Measurements from ENCODE around the gene DAP. TPM values are rescaled to one million over a fixed set of nuclear protein-coding genes. Genes with fewer than 3 reads are reported as not detected.

DAP gene
- total RNA-seq, 2 donors from 2014 or later: 34.6 to 65.8 TPM

DNA sequence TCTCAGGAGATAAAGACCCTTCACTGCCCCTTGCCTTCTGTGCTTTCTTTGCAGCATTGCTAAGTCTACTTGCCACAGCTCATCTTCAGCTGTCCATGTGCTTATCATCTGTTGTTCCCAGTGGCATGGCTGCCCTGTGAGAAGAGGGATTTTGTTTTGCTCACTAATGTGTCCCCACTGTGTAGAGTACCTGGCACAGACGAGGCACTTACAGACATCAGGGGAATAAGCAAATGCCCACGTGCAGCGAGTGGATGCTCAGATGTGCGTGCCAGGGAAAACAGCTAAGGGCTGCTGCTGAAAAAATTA, 31.0 kb downstream of the DAP start:
- TF ChIP-seq, protein P1, sequence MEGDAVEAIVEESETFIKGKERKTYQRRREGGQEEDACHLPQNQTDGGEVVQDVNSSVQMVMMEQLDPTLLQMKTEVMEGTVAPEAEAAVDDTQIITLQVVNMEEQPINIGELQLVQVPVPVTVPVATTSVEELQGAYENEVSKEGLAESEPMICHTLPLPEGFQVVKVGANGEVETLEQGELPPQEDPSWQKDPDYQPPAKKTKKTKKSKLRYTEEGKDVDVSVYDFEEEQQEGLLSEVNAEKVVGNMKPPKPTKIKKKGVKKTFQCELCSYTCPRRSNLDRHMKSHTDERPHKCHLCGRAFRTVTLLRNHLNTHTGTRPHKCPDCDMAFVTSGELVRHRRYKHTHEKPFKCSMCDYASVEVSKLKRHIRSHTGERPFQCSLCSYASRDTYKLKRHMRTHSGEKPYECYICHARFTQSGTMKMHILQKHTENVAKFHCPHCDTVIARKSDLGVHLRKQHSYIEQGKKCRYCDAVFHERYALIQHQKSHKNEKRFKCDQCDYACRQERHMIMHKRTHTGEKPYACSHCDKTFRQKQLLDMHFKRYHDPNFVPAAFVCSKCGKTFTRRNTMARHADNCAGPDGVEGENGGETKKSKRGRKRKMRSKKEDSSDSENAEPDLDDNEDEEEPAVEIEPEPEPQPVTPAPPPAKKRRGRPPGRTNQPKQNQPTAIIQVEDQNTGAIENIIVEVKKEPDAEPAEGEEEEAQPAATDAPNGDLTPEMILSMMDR (IDR thresholded peaks at IDR 0.05): no peak
- H3K36me3 ChIP-seq: no peaks in the 10 kb centered on the region
- no peaks in the 10 kb centered on the region for H3K27me3 ChIP-seq
- DNase-seq (ENCODE audit: low spot score): no peak
- no peaks in the 10 kb centered on the region for H3K9me3 ChIP-seq
- no peak overlapping the region for H3K27ac ChIP-seq
- H3K4me1 ChIP-seq: peaks cover 0 to 32% of the 10 kb centered on the region in 2 donors
- no peak overlapping the region for H3K4me3 ChIP-seq

DNA sequence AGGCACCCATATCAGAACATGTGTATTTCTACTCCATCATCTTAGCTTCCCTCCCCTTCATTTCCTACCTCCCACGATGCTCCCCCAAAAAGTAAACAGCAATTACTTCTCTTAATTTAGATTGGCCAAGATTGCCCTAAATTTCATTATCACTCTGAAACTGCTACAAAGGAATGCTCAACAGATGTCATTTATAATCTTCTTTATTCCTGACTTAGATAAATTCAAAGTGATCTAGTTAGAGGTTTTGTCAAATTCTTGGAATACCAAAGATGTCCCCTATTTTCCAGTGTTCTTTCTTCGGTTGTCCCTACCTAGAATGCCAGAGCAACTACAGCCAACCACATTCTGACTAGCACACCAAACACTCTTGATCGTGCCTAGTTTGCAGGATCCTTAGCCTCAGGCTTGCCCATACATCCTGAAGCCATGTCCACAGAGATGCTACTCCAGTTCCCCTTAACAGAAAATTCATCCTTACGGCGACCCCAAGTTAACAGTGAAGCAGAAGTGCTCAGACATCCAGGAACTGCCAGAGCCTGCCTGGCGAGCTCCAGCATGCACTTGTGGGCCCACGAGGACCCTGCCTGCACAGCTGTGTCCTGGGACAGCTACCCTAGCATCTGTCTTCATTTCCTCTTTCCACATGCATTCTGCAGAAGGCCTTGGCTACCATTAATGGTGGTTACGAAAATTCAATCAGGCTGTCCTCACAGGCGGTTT, 31.6 kb downstream of the DAP start:
- TF ChIP-seq, protein P1 (IDR thresholded peaks at IDR 0.05): no peak
- DNase-seq (ENCODE audit: low spot score): no peak
- Histone ChIP-seq H3K36me3 (no peaks in the 10 kb centered on the region), H3K27ac (no peak overlapping the region), H3K9me3 (no peaks in the 10 kb centered on the region), H3K4me1 (peaks cover 0 to 37% of the 10 kb centered on the region in 2 donors), H3K27me3 (no peaks in the 10 kb centered on the region), H3K4me3 (no peak overlapping the region)

DNA sequence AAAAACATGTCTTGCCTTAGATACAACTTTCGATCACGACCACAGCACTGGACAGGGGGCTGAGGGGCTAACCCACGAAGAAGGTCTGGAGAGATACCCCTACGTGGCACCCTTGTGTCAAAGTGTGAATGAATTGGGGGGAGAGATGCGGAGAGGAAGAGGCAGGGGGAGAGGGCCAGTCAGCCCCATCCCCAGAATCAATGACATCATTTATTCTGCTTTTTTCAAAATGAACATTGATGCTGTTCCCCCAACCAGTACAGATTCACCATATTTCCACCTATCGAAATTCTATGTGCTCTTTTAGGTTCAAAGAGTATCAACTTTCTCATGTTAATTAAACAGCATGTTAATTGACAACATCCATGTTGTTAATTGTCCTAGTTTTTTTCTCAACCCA, 32.4 kb downstream of the DAP start:
- H3K27ac ChIP-seq: no peak overlapping the region
- H3K4me1 ChIP-seq: peaks cover 0 to 45% of the 10 kb centered on the region in 2 donors
- H3K4me3 ChIP-seq: no peak overlapping the region
- H3K27me3 ChIP-seq: no peaks in the 10 kb centered on the region
- no peaks in the 10 kb centered on the region for H3K36me3 ChIP-seq
- DNase-seq (ENCODE audit: low spot score): no peak
- TF ChIP-seq, protein P1 (IDR thresholded peaks at IDR 0.05): no peak
- H3K9me3 ChIP-seq: no peaks in the 10 kb centered on the region

DNA sequence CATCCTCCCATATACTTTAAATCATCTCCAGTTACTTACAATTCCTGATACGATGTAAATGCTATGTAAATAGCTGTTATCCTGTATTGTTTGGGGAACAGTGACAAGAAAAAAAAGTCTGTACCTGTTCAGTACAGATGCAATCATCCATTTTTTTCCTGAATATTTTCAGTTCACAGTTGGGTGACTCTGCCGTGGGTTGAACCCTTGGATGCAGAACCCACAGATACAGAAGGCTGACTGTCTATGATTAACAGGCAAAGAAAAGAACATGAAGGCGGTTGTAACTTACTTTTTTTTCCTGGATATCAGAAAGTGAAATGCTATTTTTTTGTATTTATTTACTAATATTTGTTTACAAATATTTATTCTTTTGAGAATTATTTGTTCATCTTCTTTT, 33.2 kb downstream of the DAP start:
- peaks cover 0 to 51% of the 10 kb centered on the region in 2 donors for H3K4me1 ChIP-seq
- no peaks in the 10 kb centered on the region for H3K9me3 ChIP-seq
- no peak for DNase-seq (ENCODE audit: low spot score)
- no peaks in the 10 kb centered on the region for H3K27me3 ChIP-seq
- TF ChIP-seq, protein P1 (IDR thresholded peaks at IDR 0.05): no peak
- peak overlapping the region; percentile 79 to 88 for H3K27ac ChIP-seq
- H3K36me3 ChIP-seq: no peaks in the 10 kb centered on the region
- no peak overlapping the region for H3K4me3 ChIP-seq

DNA sequence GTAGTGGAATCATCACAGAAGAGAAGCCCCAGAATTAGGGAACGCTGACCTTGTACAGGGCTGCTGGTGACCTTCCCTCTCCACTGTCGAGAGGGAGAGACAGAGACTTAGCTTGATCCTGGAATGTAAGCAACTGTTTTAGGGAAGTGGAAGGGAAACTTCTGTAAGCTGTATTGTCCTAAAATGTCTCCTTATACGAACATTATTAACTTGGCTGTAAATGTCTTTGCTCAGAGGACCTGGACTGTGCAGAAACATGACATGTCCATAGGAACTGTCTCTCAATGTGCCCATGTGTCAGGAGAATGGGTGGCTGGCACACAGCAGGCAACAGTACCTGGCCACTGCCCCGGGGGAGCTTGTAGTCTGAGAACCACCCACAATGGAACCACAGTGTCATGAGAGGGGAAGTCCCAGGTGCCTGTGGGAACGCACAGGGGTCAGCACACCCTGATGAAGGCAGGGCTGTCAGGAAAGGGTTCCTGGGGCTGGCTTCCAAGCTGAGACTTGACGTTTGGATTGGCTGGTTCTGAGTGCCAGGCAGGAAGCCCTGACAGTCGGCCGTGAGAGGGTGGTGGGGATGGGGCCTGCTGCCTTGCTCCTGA, 34.0 kb downstream of the DAP start:
- no peak for DNase-seq (ENCODE audit: low spot score)
- TF ChIP-seq, protein P1 (IDR thresholded peaks at IDR 0.05): no peak
- Histone ChIP-seq H3K27me3 (no peaks in the 10 kb centered on the region), H3K4me1 (peaks cover 0 to 51% of the 10 kb centered on the region in 2 donors), H3K9me3 (no peaks in the 10 kb centered on the region), H3K27ac (peak overlapping the region; percentile 79 to 88), H3K4me3 (no peak overlapping the region), H3K36me3 (no peaks in the 10 kb centered on the region)
